Measurements from ENCODE around the gene SGMS1. TPM values are rescaled to one million over a fixed set of nuclear protein-coding genes. Genes with fewer than 3 reads are reported as not detected.

SGMS1 gene
- polyA plus RNA-seq, 3 donors: 48.9 to 52.5 (median 50.2) TPM

DNA sequence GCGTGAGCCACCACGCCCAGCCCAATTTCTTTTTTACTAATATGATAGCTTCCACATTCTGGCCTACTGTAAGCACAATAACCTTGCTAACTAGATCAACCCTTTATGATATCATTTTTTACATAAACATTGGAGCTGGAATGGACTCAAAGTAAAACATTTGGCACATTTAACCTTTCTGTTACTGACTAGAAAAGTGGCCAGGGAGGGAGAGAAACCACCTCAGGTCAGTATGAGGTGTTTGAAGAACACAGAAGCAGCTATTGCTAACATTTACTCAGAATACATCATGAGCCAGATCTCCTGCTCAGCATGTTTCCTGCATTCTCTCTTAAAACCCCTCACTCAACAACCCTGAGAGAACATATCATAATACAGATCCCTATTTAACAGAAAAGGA lies 27.3 kb downstream of the SGMS1 start:
- DNase-seq (ENCODE audit: extremely low read depth in 1 of 11, low read depth in 9 of 11, low spot score in 4 of 11): no peak

- DNase-seq (ENCODE audit: extremely low read depth in 1 of 11, low read depth in 9 of 11, low spot score in 4 of 11): no peak
Measured at GRCh38 chr10:50595785-50596184, 28.0 kb downstream of the SGMS1 start.

DNA sequence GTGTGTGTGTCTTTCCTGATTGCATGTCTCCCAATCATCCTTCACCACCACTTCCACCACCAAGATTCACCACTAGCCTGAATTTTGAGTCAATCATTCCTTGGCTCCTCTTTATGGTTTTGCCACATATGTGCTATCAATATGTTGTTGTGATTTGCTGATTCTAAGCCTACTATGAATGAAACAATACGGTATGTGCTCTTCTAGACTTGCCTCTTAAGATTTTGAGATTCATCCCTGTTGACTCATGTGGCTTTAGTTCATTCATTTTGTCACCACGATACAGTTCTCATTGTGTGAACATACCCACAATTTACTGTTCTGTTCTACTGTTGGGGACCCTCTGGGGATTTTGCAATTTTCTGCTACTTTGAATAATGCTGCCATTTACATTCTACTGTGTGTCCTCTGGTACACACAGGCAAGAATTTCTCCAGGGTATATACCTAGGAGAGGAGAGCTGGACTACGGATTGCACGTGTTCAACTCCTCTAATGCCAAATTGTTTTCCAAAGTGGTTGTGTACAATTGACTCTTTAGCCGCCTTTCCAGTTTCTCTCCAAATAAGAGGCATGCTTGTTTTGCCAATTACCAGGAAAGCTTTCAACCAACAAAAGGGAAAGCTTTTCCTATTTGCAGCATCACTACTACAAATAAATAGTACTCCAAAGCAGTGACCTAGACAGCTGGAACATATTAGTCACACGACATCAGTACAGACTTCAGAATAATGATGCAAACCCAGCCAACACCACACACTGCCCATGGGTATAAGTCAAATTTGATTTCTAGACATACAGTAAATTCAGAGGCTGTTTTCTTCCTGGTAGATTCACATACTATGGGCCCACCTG lies 30.0 kb downstream of the SGMS1 start:
- no peak for DNase-seq (ENCODE audit: extremely low read depth in 1 of 11, low read depth in 9 of 11, low spot score in 4 of 11)

GRCh38 chr10:50592961-50593418 lies 30.8 kb downstream of the SGMS1 start:
- DNase-seq (ENCODE audit: extremely low read depth in 1 of 11, low read depth in 9 of 11, low spot score in 4 of 11): no peak

DNA sequence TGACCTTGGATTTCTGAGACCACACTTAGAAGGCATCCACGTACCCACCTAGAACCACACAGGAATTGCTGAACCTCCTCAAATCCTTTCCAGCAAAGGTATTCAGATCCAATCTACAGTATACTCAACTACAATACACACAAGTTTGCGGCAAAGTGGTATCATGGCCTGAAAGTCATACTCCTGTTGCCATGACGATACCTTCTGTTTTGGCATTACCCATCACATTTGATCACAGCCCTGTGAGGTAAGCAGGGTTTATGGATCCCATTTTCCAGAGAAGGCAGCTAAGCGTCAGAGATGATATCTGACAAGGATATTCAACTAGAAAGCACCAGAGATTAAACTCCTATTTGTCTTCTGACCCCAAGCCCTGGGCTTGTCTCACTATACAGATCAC lies 32.8 kb downstream of the SGMS1 start:
- DNase-seq (ENCODE audit: extremely low read depth in 1 of 11, low read depth in 9 of 11, low spot score in 4 of 11): no peak

- no peak for DNase-seq (ENCODE audit: extremely low read depth in 1 of 11, low read depth in 9 of 11, low spot score in 4 of 11)
Measured at GRCh38 chr10:50586740-50587088, 37.0 kb downstream of the SGMS1 start.

DNA sequence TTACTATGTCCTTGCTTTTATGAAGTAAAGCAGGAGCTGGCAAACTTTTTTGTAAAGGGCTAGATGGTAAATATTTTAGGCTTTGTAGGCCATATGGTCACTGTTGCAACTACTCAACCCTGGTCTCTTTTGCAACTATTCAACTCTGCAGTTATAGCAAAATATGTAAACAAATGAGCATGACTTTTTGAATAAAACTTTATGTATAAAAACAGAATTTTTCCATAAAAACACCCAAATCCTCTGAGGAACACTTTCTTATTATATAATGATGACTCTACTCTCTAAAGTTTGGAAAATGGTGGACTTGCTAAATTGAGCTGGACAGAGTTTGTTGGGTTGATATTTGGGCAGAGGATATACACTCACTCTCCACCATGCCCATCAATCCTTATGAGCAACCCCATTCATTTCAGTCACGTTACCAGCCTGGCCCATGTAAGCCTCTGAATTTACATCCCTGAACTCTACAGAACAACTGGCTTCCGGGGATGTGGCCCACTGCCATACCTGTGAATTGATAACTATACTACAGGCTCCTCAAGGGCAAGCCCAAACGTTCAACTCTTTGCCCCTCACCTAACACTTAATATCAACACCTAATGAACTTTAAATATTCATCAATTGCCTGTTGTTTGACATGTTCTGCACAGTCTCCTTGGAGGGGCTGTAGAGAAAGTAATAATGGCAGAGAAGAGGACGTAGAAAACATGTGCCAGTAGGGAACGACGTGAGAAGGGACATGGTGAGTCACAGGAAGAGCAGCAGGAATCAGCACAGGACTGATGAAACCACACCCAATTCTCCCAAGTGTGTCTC lies 37.6 kb downstream of the SGMS1 start:
- DNase-seq (ENCODE audit: extremely low read depth in 1 of 11, low read depth in 9 of 11, low spot score in 4 of 11): no peak

DNA sequence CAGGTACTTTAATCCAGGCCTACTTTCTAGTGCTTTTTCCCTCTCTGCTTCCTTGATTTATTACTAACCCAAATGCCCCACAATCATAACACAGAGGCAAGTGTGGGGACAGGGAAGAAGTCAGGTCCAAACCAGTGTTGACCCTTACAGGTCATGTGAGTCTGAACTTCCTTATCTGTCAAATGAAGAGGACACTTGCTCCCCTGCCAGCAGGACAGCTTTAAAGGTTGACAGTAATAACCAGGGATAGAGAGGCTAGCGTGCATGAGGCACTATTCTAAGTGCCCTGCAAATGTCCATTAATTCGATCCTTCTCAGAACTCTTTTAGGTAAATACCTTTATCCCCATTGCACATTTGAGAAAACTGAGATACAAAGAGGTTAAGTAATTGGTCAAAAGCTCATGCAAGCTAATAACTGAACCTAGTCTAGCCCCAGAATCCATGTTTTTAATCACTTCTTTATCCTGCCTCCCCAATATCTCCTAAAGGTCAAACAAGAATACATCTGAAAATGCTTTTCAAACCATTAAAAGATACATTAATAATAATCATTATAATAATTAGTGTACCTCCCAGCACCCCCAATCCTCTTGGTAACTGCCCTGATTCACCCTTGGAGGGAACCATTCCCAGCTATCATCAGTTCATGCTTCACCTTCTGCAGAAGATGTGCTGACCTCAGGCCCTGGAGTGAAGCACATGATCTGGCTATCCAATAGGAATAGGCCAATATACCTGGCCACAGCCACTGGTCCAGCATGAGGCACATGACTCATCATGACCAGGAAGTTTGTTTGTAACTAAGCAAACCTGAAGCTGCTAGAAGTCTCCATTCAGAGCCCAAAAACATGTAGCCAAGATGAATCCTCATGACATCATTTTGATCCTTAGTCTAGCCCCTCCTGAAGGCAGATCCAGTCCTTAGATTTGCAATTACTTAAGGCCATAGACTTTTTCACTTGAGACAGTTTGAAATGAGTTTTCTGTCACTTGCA lies 40.7 kb downstream of the SGMS1 start:
- no peak for DNase-seq (ENCODE audit: extremely low read depth in 1 of 11, low read depth in 9 of 11, low spot score in 4 of 11)

GRCh38 chr10:50582046-50582445 lies 41.7 kb downstream of the SGMS1 start:
- no peak for DNase-seq (ENCODE audit: extremely low read depth in 1 of 11, low read depth in 9 of 11, low spot score in 4 of 11)

DNA sequence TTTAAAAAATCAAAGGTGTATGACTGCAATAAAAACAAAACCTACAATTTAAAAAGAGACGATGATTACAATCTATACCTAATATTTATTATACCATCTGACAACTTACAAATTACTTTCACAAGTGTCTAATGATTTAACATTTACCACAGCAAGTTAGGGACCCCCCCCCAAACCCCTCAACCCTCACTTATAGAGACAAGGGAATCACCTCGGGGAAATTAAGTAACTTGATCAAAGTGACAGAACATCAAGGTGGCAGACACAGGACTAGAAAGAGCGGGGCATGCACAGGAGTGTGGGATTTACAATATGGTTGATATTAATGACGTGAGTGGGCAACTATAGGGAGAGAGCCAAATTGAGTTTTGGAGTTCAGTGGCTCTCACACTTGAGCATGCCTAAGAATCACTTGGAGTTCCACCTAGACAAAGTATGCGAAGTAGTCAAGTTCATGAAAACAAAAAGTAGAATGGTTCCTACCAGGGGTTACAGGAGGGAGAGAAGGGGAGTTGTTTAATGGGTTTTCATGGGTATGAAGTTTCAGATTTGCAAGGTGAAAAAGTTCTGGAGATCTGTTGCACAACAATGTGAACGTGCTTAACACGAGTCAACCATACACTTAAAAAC lies 43.4 kb downstream of the SGMS1 start:
- DNase-seq (ENCODE audit: extremely low read depth in 1 of 11, low read depth in 9 of 11, low spot score in 4 of 11): no peak

DNA sequence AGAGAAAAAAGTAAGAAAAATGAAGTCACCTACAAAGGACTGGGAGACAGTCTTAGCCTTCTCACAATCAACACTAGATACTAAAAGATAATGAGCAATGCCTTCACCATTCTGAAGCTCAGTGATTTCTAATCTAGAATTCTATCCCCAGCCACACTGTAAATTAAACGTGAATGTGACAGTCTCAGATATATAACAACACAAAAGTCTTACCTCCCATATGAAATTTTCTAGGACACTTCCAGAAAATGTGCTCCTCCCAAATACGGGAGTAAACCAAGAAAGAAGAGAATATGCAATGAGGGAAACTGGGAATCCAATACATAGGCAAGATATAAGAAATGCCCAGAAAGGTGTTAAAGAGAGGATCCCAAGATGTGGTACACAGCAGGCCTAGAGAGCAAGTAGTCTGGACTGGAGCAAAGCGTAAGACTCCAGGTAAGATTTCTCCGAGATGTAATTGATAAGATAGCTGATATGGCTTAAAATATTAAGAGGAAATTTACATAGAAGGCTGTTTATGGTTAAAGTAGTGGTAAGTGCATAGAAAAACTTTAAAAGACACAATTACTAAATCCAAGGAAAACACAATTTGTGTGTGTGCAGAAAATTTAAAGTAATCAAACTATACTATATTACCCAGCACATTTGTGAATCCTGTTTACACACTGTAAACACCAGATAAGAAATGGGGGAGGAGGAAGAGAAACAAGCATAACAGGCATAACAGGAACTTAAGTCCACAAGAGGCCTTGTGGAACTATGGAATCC lies 44.1 kb downstream of the SGMS1 start:
- DNase-seq (ENCODE audit: extremely low read depth in 1 of 11, low read depth in 9 of 11, low spot score in 4 of 11): no peak

DNA sequence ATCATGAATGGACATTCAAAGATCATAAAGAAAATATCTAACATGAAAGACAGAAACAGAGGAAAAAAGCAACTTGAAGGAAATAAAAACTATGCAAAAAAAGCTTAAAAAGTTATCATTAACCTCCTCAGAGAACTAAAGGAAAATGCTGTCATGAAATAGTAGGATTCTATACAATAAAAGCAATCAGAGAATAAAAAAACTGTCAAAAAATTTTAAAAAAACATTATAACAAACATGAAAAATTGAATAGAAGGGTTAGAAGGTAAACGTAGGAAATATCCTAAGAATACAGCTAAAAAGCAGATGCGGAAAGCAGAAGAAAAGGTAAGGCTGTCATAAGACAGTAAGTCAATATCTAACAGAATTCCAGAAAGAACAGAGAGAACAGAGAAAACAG lies 44.8 kb downstream of the SGMS1 start:
- DNase-seq (ENCODE audit: extremely low read depth in 1 of 11, low read depth in 9 of 11, low spot score in 4 of 11): no peak

DNA sequence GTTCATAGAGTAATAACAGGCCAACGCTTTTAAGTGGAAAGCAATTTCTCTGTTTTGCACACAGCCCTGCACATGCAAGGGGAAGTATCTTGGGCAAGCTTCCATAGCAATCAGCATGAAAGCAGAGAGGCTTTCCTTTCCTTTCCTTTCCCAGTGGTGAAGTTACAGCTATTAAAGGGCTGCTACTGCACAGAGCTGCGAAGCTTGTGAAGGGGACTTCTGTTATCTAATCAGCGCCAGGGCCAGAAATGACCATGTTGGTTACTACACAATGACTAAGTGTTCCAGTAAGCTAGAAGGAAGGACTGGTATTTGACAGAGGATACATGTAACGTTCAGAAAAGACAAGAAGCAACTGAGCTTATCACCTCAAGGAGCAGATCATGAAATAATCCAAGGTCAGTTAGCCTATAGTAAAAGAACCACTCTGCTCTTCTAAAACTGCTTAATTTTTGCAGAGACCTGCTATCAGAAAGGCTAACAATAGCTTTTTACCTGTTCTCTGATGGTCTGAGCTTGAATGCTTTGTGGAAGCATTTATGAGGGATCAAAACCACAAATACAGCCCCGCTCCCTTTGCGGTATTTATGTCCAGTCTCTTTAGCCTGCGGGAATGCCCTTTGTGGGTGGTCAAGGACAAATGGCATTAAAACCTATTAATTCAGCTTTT lies 45.9 kb downstream of the SGMS1 start:
- DNase-seq (ENCODE audit: extremely low read depth in 1 of 11, low read depth in 9 of 11, low spot score in 4 of 11): no peak

- no peak for DNase-seq (ENCODE audit: extremely low read depth in 1 of 11, low read depth in 9 of 11, low spot score in 4 of 11)
Measured at GRCh38 chr10:50577010-50577409, 46.7 kb downstream of the SGMS1 start.

DNA sequence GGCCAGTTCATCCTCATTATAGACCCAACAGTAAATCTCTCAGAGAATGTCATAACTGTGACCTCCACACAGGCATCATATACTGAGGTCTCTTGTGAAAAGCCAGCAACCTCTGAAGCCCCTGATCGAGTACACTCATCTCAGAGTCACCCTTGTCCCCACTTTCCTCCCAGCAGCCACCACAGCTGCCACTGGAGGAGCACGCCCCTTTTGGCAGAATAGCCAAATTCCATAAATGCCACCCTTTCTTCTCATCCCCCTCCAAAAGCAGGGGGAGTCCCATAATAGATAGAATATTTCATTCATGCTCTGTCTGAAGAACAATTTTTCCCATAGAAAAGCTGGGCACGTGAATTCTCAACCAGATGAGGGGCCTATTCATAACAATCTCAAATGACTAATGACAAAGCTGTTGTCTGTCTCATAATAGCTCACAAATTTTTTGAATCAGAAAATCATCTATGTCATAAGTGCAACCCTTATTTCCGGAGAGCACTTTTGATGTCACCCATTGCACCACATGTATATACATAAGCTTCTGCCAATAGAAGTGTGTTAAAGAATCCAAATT lies 47.4 kb downstream of the SGMS1 start:
- DNase-seq (ENCODE audit: extremely low read depth in 1 of 11, low read depth in 9 of 11, low spot score in 4 of 11): no peak

- no peak for DNase-seq (ENCODE audit: extremely low read depth in 1 of 11, low read depth in 9 of 11, low spot score in 4 of 11)
Measured at GRCh38 chr10:50575477-50576244, 48.1 kb downstream of the SGMS1 start.

Data from renal cortex interstitium (tissue), 11 donors.